ENCODE data around the gene SH2D7. TPM values are rescaled to one million over a fixed set of nuclear protein-coding genes. Genes with fewer than 3 reads are reported as not detected.

SH2D7 gene
- total RNA-seq, 1 experiment from 2014 or later = not detected

GRCh38 chr15:78107471-78107870, 15.1 kb downstream of the SH2D7 start:
- no peak for DNase-seq
- BruUV-seq (replicated peaks) = no TSS peak
- H3K9me2 ChIP-seq (ENCODE audit: insufficient read depth) = no peaks in the 10 kb centered on the region
- TF ChIP-seq CTCF (conservative IDR thresholded peaks at IDR 0.05) (no peak), EZH2 (IDR thresholded peaks at IDR 0.05; ENCODE audit: low read depth) (no peak)
- ChIA-PET CTCF (interaction anchor here (0.9 to 1.5 kb wide), 3 partner anchors 108 to 1085 kb away, joined by 3 to 9 read pairs (median 6); no protein-coding TSS in a partner anchor), POLR2A (ENCODE audit: unreplicated experiment) (no interaction called here)
- H3K36me3 ChIP-seq (ENCODE audit: low read depth) = no peaks in the 10 kb centered on the region
- H3K27ac ChIP-seq = no peak overlapping the region
- H3K27me3 ChIP-seq (ENCODE audit: insufficient read depth, low read depth) = no peaks in the 10 kb centered on the region
- peaks cover 29% of the 10 kb centered on the region for H3K4me1 ChIP-seq (replicated peaks; ENCODE audit: insufficient read depth)
- H3K4me3 ChIP-seq = no peak overlapping the region
- intact Hi-C loops (cut with micrococcal nuclease; ENCODE audit: unreplicated experiment) = loop anchor here (5.0 kb wide), 1 partner anchor 205 kb away; no protein-coding TSS in a partner anchor
- no peaks in the 10 kb centered on the region for H4K20me1 ChIP-seq (ENCODE audit: insufficient read depth)
- H3K79me2 ChIP-seq (ENCODE audit: low read depth) = no peaks in the 10 kb centered on the region
- peaks cover 9% of the 10 kb centered on the region; the same call in 1 of the 2 replicates for H3F3A ChIP-seq (ENCODE audit: insufficient read depth, low read depth)
- no peaks in the 10 kb centered on the region for H3K9me3 ChIP-seq (ENCODE audit: insufficient read depth, low read depth)
- no peak overlapping the region for H3K4me2 ChIP-seq
- no peak overlapping the region for H2AFZ ChIP-seq

- Histone ChIP-seq H3K9me3 (ENCODE audit: insufficient read depth, low read depth) (no peaks in the 10 kb centered on the region), H3K9me2 (ENCODE audit: insufficient read depth) (no peaks in the 10 kb centered on the region), H3K4me1 (replicated peaks; ENCODE audit: insufficient read depth) (peaks cover 18% of the 10 kb centered on the region), H3K4me3 (no peak overlapping the region), H3K79me2 (ENCODE audit: low read depth) (no peaks in the 10 kb centered on the region), H3K27me3 (ENCODE audit: insufficient read depth, low read depth) (no peaks in the 10 kb centered on the region), H3K36me3 (ENCODE audit: low read depth) (no peaks in the 10 kb centered on the region), H3F3A (ENCODE audit: insufficient read depth, low read depth) (peaks cover 8% of the 10 kb centered on the region; the same call in 1 of the 2 replicates), H2AFZ (no peak overlapping the region), H4K20me1 (ENCODE audit: insufficient read depth) (no peaks in the 10 kb centered on the region), H3K4me2 (no peak overlapping the region), H3K27ac (no peak overlapping the region)
- no TSS peak for BruUV-seq (replicated peaks)
- POLR2A ChIA-PET (ENCODE audit: unreplicated experiment) = no interaction called here
- TF ChIP-seq EZH2 (IDR thresholded peaks at IDR 0.05; ENCODE audit: low read depth) = no peak
- TF ChIP-seq CTCF (conservative IDR thresholded peaks at IDR 0.05) = peak; percentile 86
- intact Hi-C loops (cut with micrococcal nuclease; ENCODE audit: unreplicated experiment) = loop anchor here (1.0 to 5.0 kb wide), 5 partner anchors 108 to 206 kb away; no protein-coding TSS in a partner anchor
- peak; percentile 69 to 76 for DNase-seq
- CTCF ChIA-PET = interaction anchor here (0.6 to 2.1 kb wide), 9 partner anchors 41 to 689 kb away, joined by 3 to 11 read pairs (median 5); no protein-coding TSS in a partner anchor
Observed at GRCh38 chr15:78108300-78109084, 16.1 kb downstream of the SH2D7 start.

- Histone ChIP-seq H3K27ac (no peak overlapping the region), H3K9me2 (ENCODE audit: insufficient read depth) (no peaks in the 10 kb centered on the region), H3K36me3 (ENCODE audit: low read depth) (no peaks in the 10 kb centered on the region), H3F3A (ENCODE audit: insufficient read depth, low read depth) (peaks cover 5% of the 10 kb centered on the region; the same call in 1 of the 2 replicates), H3K4me2 (no peak overlapping the region), H3K79me2 (ENCODE audit: low read depth) (no peaks in the 10 kb centered on the region), H3K4me3 (no peak overlapping the region), H3K9me3 (ENCODE audit: insufficient read depth, low read depth) (no peaks in the 10 kb centered on the region), H3K27me3 (ENCODE audit: insufficient read depth, low read depth) (no peaks in the 10 kb centered on the region), H4K20me1 (ENCODE audit: insufficient read depth) (no peaks in the 10 kb centered on the region), H3K4me1 (replicated peaks; ENCODE audit: insufficient read depth) (peaks cover 12% of the 10 kb centered on the region), H2AFZ (no peak overlapping the region)
- ChIA-PET POLR2A (ENCODE audit: unreplicated experiment) (no interaction called here), CTCF (interaction anchor here (0.6 to 2.1 kb wide), 5 partner anchors 40 to 152 kb away, joined by 4 to 11 read pairs (median 6); no protein-coding TSS in a partner anchor)
- DNase-seq = no peak
- intact Hi-C loops (cut with micrococcal nuclease; ENCODE audit: unreplicated experiment) = loop anchor here (5.0 kb wide), 1 partner anchor 207 kb away; no protein-coding TSS in a partner anchor
- no TSS peak for BruUV-seq (replicated peaks)
- TF ChIP-seq CTCF (conservative IDR thresholded peaks at IDR 0.05) (no peak), EZH2 (IDR thresholded peaks at IDR 0.05; ENCODE audit: low read depth) (no peak)
Observed at GRCh38 chr15:78109156-78109555, 16.8 kb downstream of the SH2D7 start.
